Skeletal muscle satellite cell (primary cell): Measurements from ENCODE around the gene RAPGEF5.

Experiments
- H3K27me3 ChIP-seq: 2 replicates; pipeline ENCODE4 v1.7.0; 2013; ENCODE audit warnings: low read length; ENCODE audit not compliant: control insufficient read depth, insufficient read depth
- H3K36me3 ChIP-seq: 2 replicates; pipeline ENCODE4 v1.7.0; 2013; ENCODE audit warnings: mild to moderate bottlenecking, control low read depth, low read length; ENCODE audit not compliant: insufficient read depth
- H3K4me1 ChIP-seq: 2 replicates; pipeline ENCODE4 v1.7.0; 2013; ENCODE audit warnings: low read length; ENCODE audit not compliant: control insufficient read depth, insufficient read depth
- H3K4me2 ChIP-seq: 2 replicates; pipeline ENCODE4 v1.7.0; 2013; ENCODE audit warnings: mild to moderate bottlenecking, low read length
- H3K4me3 ChIP-seq: 2 replicates; pipeline ENCODE4 v1.7.0; 2013; ENCODE audit warnings: low read length
- H3K9ac ChIP-seq: 2 replicates; pipeline ENCODE4 v1.7.0; 2013; ENCODE audit warnings: mild to moderate bottlenecking, low read depth, low read length, moderate library complexity
- H3K9me3 ChIP-seq: replicated peaks from 2 replicates; pipeline ENCODE4 v1.7.0; 2013; ENCODE audit warnings: mild to moderate bottlenecking, control low read depth, low read length

The RAPGEF5 gene

GRCh38 chr7:22121702-22122474 lies 235.1 kb downstream of the RAPGEF5 start:
- Histone ChIP-seq H3K9me3 (no peaks in the 10 kb centered on the region), H3K4me1 (no peaks in the 10 kb centered on the region), H3K4me2 (no peak overlapping the region), H3K9ac (no peak overlapping the region), H3K4me3 (no peak overlapping the region), H3K36me3 (no peaks in the 10 kb centered on the region), H3K27me3 (no peaks in the 10 kb centered on the region)

GRCh38 chr7:22120391-22121053 lies 236.4 kb downstream of the RAPGEF5 start:
- Histone ChIP-seq H3K9me3 (no peaks in the 10 kb centered on the region), H3K4me2 (no peak overlapping the region), H3K36me3 (no peaks in the 10 kb centered on the region), H3K9ac (no peak overlapping the region), H3K4me3 (no peak overlapping the region), H3K27me3 (no peaks in the 10 kb centered on the region), H3K4me1 (no peaks in the 10 kb centered on the region)

GRCh38 chr7:22117222-22117621 lies 239.7 kb downstream of the RAPGEF5 start:
- no peaks in the 10 kb centered on the region for H3K9me3 ChIP-seq

GRCh38 chr7:22116451-22117030 lies 240.4 kb downstream of the RAPGEF5 start:
- no peaks in the 10 kb centered on the region for H3K4me1 ChIP-seq
- no peak overlapping the region for H3K9ac ChIP-seq
- H3K4me2 ChIP-seq, result no peak overlapping the region
- no peaks in the 10 kb centered on the region for H3K9me3 ChIP-seq
- no peaks in the 10 kb centered on the region for H3K27me3 ChIP-seq
- no peaks in the 10 kb centered on the region for H3K36me3 ChIP-seq
- H3K4me3 ChIP-seq, result no peak overlapping the region

More at GRCh38 chr7:22117222-22117621, 239.7 kb downstream of the RAPGEF5 start:
- Histone ChIP-seq H3K27me3 (no peaks in the 10 kb centered on the region), H3K4me1 (no peaks in the 10 kb centered on the region), H3K36me3 (no peaks in the 10 kb centered on the region), H3K4me2 (no peak overlapping the region), H3K9ac (no peak overlapping the region), H3K4me3 (no peak overlapping the region)

- Histone ChIP-seq H3K27me3 (no peaks in the 10 kb centered on the region), H3K4me3 (no peak overlapping the region), H3K9ac (no peak overlapping the region), H3K4me1 (no peaks in the 10 kb centered on the region), H3K9me3 (no peaks in the 10 kb centered on the region), H3K36me3 (no peaks in the 10 kb centered on the region), H3K4me2 (no peak overlapping the region)
Measured at GRCh38 chr7:22115689-22116088, 241.3 kb downstream of the RAPGEF5 start.

- H3K27me3 ChIP-seq, result no peaks in the 10 kb centered on the region
- H3K9me3 ChIP-seq, result no peaks in the 10 kb centered on the region
- H3K4me3 ChIP-seq, result no peak overlapping the region
- no peaks in the 10 kb centered on the region for H3K36me3 ChIP-seq
- H3K4me1 ChIP-seq, result no peaks in the 10 kb centered on the region
- no peak overlapping the region for H3K4me2 ChIP-seq
- H3K9ac ChIP-seq, result no peak overlapping the region
Measured at GRCh38 chr7:22114440-22114981, 242.4 kb downstream of the RAPGEF5 start.

GRCh38 chr7:22113041-22113440 lies 243.9 kb downstream of the RAPGEF5 start:
- no peaks in the 10 kb centered on the region for H3K9me3 ChIP-seq
- no peak overlapping the region for H3K9ac ChIP-seq
- H3K4me3 ChIP-seq, result no peak overlapping the region
- H3K27me3 ChIP-seq, result peaks cover 9% of the 10 kb centered on the region
- no peak overlapping the region for H3K4me2 ChIP-seq
- H3K36me3 ChIP-seq, result no peaks in the 10 kb centered on the region
- no peaks in the 10 kb centered on the region for H3K4me1 ChIP-seq

GRCh38 chr7:22111661-22112060 lies 245.3 kb downstream of the RAPGEF5 start:
- Histone ChIP-seq H3K36me3 (no peaks in the 10 kb centered on the region), H3K4me3 (no peak overlapping the region), H3K9ac (no peak overlapping the region), H3K27me3 (peaks cover 10% of the 10 kb centered on the region), H3K4me1 (no peaks in the 10 kb centered on the region), H3K9me3 (no peaks in the 10 kb centered on the region), H3K4me2 (no peak overlapping the region)

GRCh38 chr7:22110881-22111280 lies 246.1 kb downstream of the RAPGEF5 start:
- Histone ChIP-seq H3K9ac (no peak overlapping the region), H3K27me3 (peaks cover 16% of the 10 kb centered on the region), H3K9me3 (no peaks in the 10 kb centered on the region), H3K4me1 (no peaks in the 10 kb centered on the region), H3K36me3 (no peaks in the 10 kb centered on the region), H3K4me2 (no peak overlapping the region), H3K4me3 (no peak overlapping the region)

- Histone ChIP-seq H3K9me3 (no peaks in the 10 kb centered on the region), H3K4me2 (no peak overlapping the region), H3K27me3 (peaks cover 16% of the 10 kb centered on the region), H3K36me3 (no peaks in the 10 kb centered on the region), H3K4me1 (no peaks in the 10 kb centered on the region), H3K9ac (no peak overlapping the region), H3K4me3 (no peak overlapping the region)
Measured at GRCh38 chr7:22110227-22110839, 246.6 kb downstream of the RAPGEF5 start.

- no peaks in the 10 kb centered on the region for H3K4me1 ChIP-seq
- no peak overlapping the region for H3K4me2 ChIP-seq
- H3K27me3 ChIP-seq, result peaks cover 16% of the 10 kb centered on the region
- H3K4me3 ChIP-seq, result no peak overlapping the region
- H3K9ac ChIP-seq, result no peak overlapping the region
- no peaks in the 10 kb centered on the region for H3K36me3 ChIP-seq
- no peaks in the 10 kb centered on the region for H3K9me3 ChIP-seq
Measured at GRCh38 chr7:22109761-22110160, 247.2 kb downstream of the RAPGEF5 start.
